ENCODE results near the gene TMEM88. TPM values are rescaled to one million over a fixed set of nuclear protein-coding genes. Genes with fewer than 3 reads are reported as not detected.

Gene TMEM88
- total and polyA plus RNA-seq, 2 of the 13 experiments (the other 11 are each of a cell fraction or from before 2014, with no cell fraction given), result 0.31 to 0.66 TPM

- 0 out of 2 replicates have a peak, but pooled peaks have one; percentile 62 for TF ChIP-seq ZNF225 (CRISPR knock-in tag; IDR thresholded peaks at IDR 0.05)
- no peak for TF ChIP-seq PRMT3 (CRISPR knock-in tag; IDR thresholded peaks at IDR 0.05; ENCODE audit: borderline replicate concordance, low read depth)
- TF ChIP-seq ZMAT3 (CRISPR knock-in tag; conservative IDR thresholded peaks at IDR 0.05), result 0 out of 2 replicates have a peak, but pooled peaks have one; percentile 25
- peak; percentile 77 for TF ChIP-seq SKIL (CRISPR knock-in tag; IDR thresholded peaks at IDR 0.05; ENCODE audit: borderline replicate concordance)
- TF ChIP-seq MXD4 (CRISPR knock-in tag; IDR thresholded peaks at IDR 0.05), result peak; percentile 55; the same call in 1 of the 2 replicates
- TF ChIP-seq, protein P1, sequence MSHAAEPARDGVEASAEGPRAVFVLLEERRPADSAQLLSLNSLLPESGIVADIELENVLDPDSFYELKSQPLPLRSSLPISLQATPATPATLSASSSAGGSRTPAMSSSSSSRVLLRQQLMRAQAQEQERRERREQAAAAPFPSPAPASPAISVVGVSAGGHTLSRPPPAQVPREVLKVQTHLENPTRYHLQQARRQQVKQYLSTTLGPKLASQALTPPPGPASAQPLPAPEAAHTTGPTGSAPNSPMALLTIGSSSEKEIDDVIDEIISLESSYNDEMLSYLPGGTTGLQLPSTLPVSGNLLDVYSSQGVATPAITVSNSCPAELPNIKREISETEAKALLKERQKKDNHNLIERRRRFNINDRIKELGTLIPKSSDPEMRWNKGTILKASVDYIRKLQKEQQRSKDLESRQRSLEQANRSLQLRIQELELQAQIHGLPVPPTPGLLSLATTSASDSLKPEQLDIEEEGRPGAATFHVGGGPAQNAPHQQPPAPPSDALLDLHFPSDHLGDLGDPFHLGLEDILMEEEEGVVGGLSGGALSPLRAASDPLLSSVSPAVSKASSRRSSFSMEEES (CRISPR knock-in tag; IDR thresholded peaks at IDR 0.05), result no peak
- TF ChIP-seq ZFP82 (CRISPR knock-in tag; IDR thresholded peaks at IDR 0.05; ENCODE audit: borderline replicate concordance), result peak; percentile 58; the same call in 1 of the 2 replicates
- TF ChIP-seq, protein P2, sequence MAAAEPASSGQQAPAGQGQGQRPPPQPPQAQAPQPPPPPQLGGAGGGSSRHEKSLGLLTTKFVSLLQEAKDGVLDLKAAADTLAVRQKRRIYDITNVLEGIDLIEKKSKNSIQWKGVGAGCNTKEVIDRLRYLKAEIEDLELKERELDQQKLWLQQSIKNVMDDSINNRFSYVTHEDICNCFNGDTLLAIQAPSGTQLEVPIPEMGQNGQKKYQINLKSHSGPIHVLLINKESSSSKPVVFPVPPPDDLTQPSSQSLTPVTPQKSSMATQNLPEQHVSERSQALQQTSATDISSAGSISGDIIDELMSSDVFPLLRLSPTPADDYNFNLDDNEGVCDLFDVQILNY (CRISPR knock-in tag; conservative IDR thresholded peaks at IDR 0.05), result peak; percentile 52; the same call in 1 of the 2 replicates
- 0 out of 2 replicates have a peak, but pooled peaks have one; percentile 43 for TF ChIP-seq ZFP41 (CRISPR knock-in tag; IDR thresholded peaks at IDR 0.05; ENCODE audit: borderline replicate concordance)
- no peak for TF ChIP-seq ZNF816 (CRISPR knock-in tag; IDR thresholded peaks at IDR 0.05; ENCODE audit: borderline replicate concordance)
- TF ChIP-seq, protein P3, sequence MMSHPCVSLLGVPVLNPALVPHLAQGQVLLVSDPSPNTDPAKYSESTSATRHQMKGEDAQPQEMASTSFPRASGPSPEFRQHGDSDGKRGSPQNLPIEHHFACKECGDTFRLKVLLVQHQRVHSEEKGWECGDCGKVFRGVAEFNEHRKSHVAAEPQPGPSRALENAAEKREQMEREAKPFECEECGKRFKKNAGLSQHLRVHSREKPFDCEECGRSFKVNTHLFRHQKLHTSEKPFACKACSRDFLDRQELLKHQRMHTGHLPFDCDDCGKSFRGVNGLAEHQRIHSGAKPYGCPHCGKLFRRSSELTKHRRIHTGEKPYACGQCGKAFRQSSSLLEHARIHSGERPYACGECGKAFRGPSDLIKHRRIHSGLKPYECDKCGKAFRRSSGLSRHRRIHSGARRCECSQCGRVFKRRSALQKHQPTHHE (CRISPR knock-in tag; IDR thresholded peaks at IDR 0.05; ENCODE audit: borderline replicate concordance), result 0 out of 2 replicates have a peak, but pooled peaks have one; percentile 59
- TF ChIP-seq, protein P4, sequence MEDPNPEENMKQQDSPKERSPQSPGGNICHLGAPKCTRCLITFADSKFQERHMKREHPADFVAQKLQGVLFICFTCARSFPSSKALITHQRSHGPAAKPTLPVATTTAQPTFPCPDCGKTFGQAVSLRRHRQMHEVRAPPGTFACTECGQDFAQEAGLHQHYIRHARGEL (CRISPR knock-in tag; IDR thresholded peaks at IDR 0.05), result 0 out of 2 replicates have a peak, but pooled peaks have one; percentile 82
- TF ChIP-seq PBX2 (CRISPR knock-in tag; IDR thresholded peaks at IDR 0.05), result no peak
- TF ChIP-seq, protein P5, sequence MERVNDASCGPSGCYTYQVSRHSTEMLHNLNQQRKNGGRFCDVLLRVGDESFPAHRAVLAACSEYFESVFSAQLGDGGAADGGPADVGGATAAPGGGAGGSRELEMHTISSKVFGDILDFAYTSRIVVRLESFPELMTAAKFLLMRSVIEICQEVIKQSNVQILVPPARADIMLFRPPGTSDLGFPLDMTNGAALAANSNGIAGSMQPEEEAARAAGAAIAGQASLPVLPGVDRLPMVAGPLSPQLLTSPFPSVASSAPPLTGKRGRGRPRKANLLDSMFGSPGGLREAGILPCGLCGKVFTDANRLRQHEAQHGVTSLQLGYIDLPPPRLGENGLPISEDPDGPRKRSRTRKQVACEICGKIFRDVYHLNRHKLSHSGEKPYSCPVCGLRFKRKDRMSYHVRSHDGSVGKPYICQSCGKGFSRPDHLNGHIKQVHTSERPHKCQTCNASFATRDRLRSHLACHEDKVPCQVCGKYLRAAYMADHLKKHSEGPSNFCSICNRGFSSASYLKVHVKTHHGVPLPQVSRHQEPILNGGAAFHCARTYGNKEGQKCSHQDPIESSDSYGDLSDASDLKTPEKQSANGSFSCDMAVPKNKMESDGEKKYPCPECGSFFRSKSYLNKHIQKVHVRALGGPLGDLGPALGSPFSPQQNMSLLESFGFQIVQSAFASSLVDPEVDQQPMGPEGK (CRISPR knock-in tag; IDR thresholded peaks at IDR 0.05), result peak; percentile 55
- no peak for TF ChIP-seq ZFYVE20 (CRISPR knock-in tag; IDR thresholded peaks at IDR 0.05; ENCODE audit: borderline replicate concordance, low read depth)
- peak; percentile 56; the same call in 1 of the 2 replicates for TF ChIP-seq KDM2A (CRISPR knock-in tag; IDR thresholded peaks at IDR 0.05; ENCODE audit: borderline replicate concordance, low read depth)
- peak; percentile 91 for TF ChIP-seq RARA (CRISPR knock-in tag; IDR thresholded peaks at IDR 0.05)
These were observed 32.8 kb downstream of the TMEM88 start (continued) for GRCh38 chr17:7887482-7888183.

All from HepG2 (cell line).